SK-N-SH (cell line): Measurements from ENCODE around the gene AP1S3. TPM values are rescaled to one million over a fixed set of nuclear protein-coding genes. Genes with fewer than 3 reads are reported as not detected.
"Not testable (repeated sequence)": the region's sequence is repeated elsewhere in the genome, so short reads cannot be mapped to it uniquely, and the experiment has no call there.

Source experiments
- CTCF ChIA-PET: fragments of 300-600, 350-600 bp; formaldehyde crosslinking; extraction: SDS; loops from one replicate; lab custom pipeline; 2021; lab: Yijun Ruan, JAX
- POLR2A ChIA-PET: fragments of 350-600 bp; sonication (Branson Sonifier 250); formaldehyde crosslinking; extraction: SDS; loops from one replicate; lab custom pipeline; 2020; ENCODE audit warnings: antibody characterized with exemption, inconsistent platforms; lab: Yijun Ruan, JAX
- DNase-seq: peaks from one replicate; pipeline ENCODE4 v3.0.0; 2012
- H2AFZ ChIP-seq: fragments of 200-600 bp; sonication (generic); 2 replicates; pipeline ENCODE4 v1.8.1; 2016; ENCODE audit warnings: antibody characterized with exemption, mild to moderate bottlenecking, low read depth
- H3F3A ChIP-seq: fragments of 200-600 bp; sonication (generic); replicated peaks from 2 replicates; pipeline ENCODE3; 2016; ENCODE audit warnings: antibody characterized with exemption, mild to moderate bottlenecking; ENCODE audit not compliant: insufficient read depth
- H3K27ac ChIP-seq, 2 experiments: fragments of 200-500 bp in 1 of 2; fragments of 200-600 bp in 1 of 2; sonication (Bioruptor generic) in 1 of 2; sonication (generic), shearing (Covaris generic) in 1 of 2; 2 replicates each; pipeline versions ENCODE4 v1.5.1 to v1.6.1; 2014 to 2016; ENCODE audit warnings: low read depth in 2 of 2, inconsistent platforms in 1 of 2, low read length in 1 of 2, mild to moderate bottlenecking in 1 of 2, mixed read lengths in 1 of 2
- H3K27me3 ChIP-seq: fragments of 200-600 bp; sonication (generic), shearing (Covaris generic); 2 replicates; pipeline ENCODE4 v1.6.1; 2016; ENCODE audit warnings: mixed run types; ENCODE audit not compliant: insufficient read depth
- H3K36me3 ChIP-seq, 2 experiments: fragments of 200-500 bp in 1 of 2; fragments of 200-600 bp in 1 of 2; sonication (Bioruptor generic) in 1 of 2; sonication (generic) in 1 of 2; replicated peaks in 1 of 2; 2 replicates each; pipeline versions ENCODE3 to v1.5.1; 2014 to 2016; ENCODE audit warnings: low read length in 1 of 2, mild to moderate bottlenecking in 1 of 2; ENCODE audit not compliant: insufficient read depth in 2 of 2, control insufficient read depth in 1 of 2
- H3K4me1 ChIP-seq, 2 experiments: fragments of 200-500 bp in 1 of 2; fragments of 200-600 bp in 1 of 2; sonication (Bioruptor generic) in 1 of 2; sonication (generic), shearing (Covaris generic) in 1 of 2; 2 replicates each; pipeline versions ENCODE4 v1.5.1 to v1.6.1; 2014 to 2016; ENCODE audit warnings: low read depth in 1 of 2, low read length in 1 of 2, mixed run types in 1 of 2; ENCODE audit not compliant: insufficient read depth in 2 of 2, control insufficient read depth in 1 of 2
- H3K4me2 ChIP-seq: fragments of 200-600 bp; sonication (generic), shearing (Covaris generic); 2 replicates; pipeline ENCODE4 v1.6.1; 2017; ENCODE audit warnings: mixed run types
- H3K4me3 ChIP-seq, 2 experiments: fragments of 200-500 bp in 1 of 2; fragments of 200-600 bp in 1 of 2; sonication (Bioruptor generic) in 1 of 2; sonication (generic), shearing (Covaris generic) in 1 of 2; 2 replicates each; pipeline versions ENCODE4 v1.5.1 to v1.8.1; 2014 to 2016; ENCODE audit warnings: low read depth in 2 of 2, inconsistent platforms in 1 of 2, low read length in 1 of 2, mild to moderate bottlenecking in 1 of 2, mixed read lengths in 1 of 2, moderate library complexity in 1 of 2
- H3K79me2 ChIP-seq: fragments of 200-600 bp; sonication (generic); 2 replicates; pipeline ENCODE4 v1.8.1; 2017; ENCODE audit warnings: mild to moderate bottlenecking; ENCODE audit not compliant: insufficient read depth
- H3K9ac ChIP-seq: fragments of 200-600 bp; sonication (generic); 2 replicates; pipeline ENCODE4 v1.6.1; 2017; ENCODE audit warnings: mixed run types
- H3K9me2 ChIP-seq: fragments of 200-600 bp; sonication (generic); 2 replicates; pipeline ENCODE4 v1.6.1; 2017; ENCODE audit warnings: mixed run types
- H3K9me3 ChIP-seq: fragments of 200-600 bp; sonication (generic); 2 replicates; pipeline ENCODE4 v1.6.1; 2017; ENCODE audit warnings: mixed run types, mild to moderate bottlenecking, moderate library complexity
- H4K20me1 ChIP-seq: fragments of 200-600 bp; sonication (generic); 2 replicates; pipeline ENCODE4 v1.6.1; 2017; ENCODE audit warnings: mild to moderate bottlenecking, mixed run types; ENCODE audit not compliant: insufficient read depth
- FOXJ3 ChIP-seq: sonication (generic); formaldehyde crosslinking; IDR thresholded peaks from 2 replicates; pipeline ENCODE4 v1.5.1; 2020; ENCODE audit warnings: mild to moderate bottlenecking, missing genetic modification reagents
- JUND ChIP-seq: IDR thresholded peaks from 2 replicates; pipeline ENCODE4 v1.4.0; 2012
- POLR2AphosphoS5 ChIP-seq: IDR thresholded peaks from 2 replicates; pipeline ENCODE4 v1.6.1; 2012; ENCODE audit warnings: low read depth, low read length
- RAD21 ChIP-seq: IDR thresholded peaks from 2 replicates; pipeline ENCODE4 v1.6.1; 2012; ENCODE audit warnings: mild to moderate bottlenecking, low read length
- RCOR1 ChIP-seq: fragments of 150-350 bp; IDR thresholded peaks from 2 replicates; pipeline ENCODE4 v1.6.1; 2017; ENCODE audit warnings: antibody characterized with exemption, low read length
- RFX5 ChIP-seq: IDR thresholded peaks from 2 replicates; pipeline ENCODE4 v1.6.1; 2012; ENCODE audit warnings: mild to moderate bottlenecking, improper control_type of control experiment, low read length
- RXRA ChIP-seq: IDR thresholded peaks from 2 replicates; pipeline ENCODE4 v1.4.0; 2012; ENCODE audit warnings: low read depth, mild to moderate bottlenecking, borderline replicate concordance
- TEAD4 ChIP-seq: IDR thresholded peaks from 2 replicates; pipeline ENCODE4 v1.4.0; 2012; ENCODE audit warnings: mild to moderate bottlenecking, borderline replicate concordance; ENCODE audit not compliant: insufficient read depth
- WGBS: methylation state at CpG from one replicate; pipeline ENCODE4 v1.1.6; 2017; ENCODE audit warnings: low lambda C conversion rate; 5-methylcytosine and 5-hydroxymethylcytosine counted together
- polyA plus RNA-seq, 3 experiments: library from polyadenylated mRNA; depleted of rRNA; stranded (reverse); fragments of >200 nt; gene quantifications; 2 replicates each; pipeline ENCODE4 v1.2.3, GENCODE V29; 2012
- TF ChIP-seq, protein P1 (sequence below): fragments of 150-350 bp; IDR thresholded peaks from 2 replicates; pipeline ENCODE4 v1.6.1; 2016; ENCODE audit warnings: mild to moderate bottlenecking, low read depth, low read length
- TF ChIP-seq, protein P2 (sequence below): fragments of 200-600 bp; sonication (generic); IDR thresholded peaks from 2 replicates; pipeline ENCODE4 v1.6.1; 2017; ENCODE audit warnings: antibody characterized with exemption, mild to moderate bottlenecking, moderate library complexity
- TF ChIP-seq, protein P3 (sequence below): IDR thresholded peaks from 2 replicates; pipeline ENCODE4 v1.6.1; 2012; ENCODE audit warnings: mild to moderate bottlenecking, low read depth, low read length, moderate library complexity

The AP1S3 gene
- polyA plus RNA-seq, 1 of the 3 experiments (the other 2 are of a cell fraction): 4.8 TPM

DNA sequence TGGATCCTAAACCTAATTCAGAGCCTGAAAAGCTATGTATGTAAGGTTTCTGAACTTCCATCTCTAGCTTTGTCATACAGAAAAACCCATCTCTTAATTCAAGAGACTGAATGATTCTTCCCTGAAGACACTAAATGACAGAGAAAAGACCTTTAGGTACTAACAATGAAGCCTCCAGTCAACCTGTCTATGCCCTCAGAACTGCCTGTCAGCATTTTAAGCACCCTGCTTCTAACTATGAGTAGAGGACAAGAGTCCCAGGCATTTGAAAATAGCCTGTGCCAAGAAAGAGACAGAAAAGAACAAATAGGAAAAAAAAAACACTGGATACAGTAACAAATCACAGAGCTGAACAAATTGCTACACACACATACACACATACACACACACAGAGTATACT is 48.6 kb downstream of the AP1S3 start:
- Histone ChIP-seq H2AFZ (no peak overlapping the region), H3K9me3 (0 out of 2 replicates have a peak, but pooled peaks cover 7% of the 10 kb centered on the region), H3K36me3 (peaks cover 0 to 5% of the 10 kb centered on the region in 2 experiments), H3K9ac (no peak overlapping the region), H3K27ac (no peak overlapping the region), H3K4me1 (no peaks in the 10 kb centered on the region), H3K79me2 (peaks cover 9% of the 10 kb centered on the region; the same call in 1 of the 2 replicates), H3F3A (no peaks in the 10 kb centered on the region), H3K4me3 (no peak overlapping the region), H4K20me1 (no peaks in the 10 kb centered on the region), H3K9me2 (no peaks in the 10 kb centered on the region), H3K27me3 (no peaks in the 10 kb centered on the region), H3K4me2 (no peak overlapping the region)
- TF ChIP-seq FOXJ3: no peak
- TF ChIP-seq JUND: no peak
- no peak for TF ChIP-seq RAD21
- TF ChIP-seq, protein P1, sequence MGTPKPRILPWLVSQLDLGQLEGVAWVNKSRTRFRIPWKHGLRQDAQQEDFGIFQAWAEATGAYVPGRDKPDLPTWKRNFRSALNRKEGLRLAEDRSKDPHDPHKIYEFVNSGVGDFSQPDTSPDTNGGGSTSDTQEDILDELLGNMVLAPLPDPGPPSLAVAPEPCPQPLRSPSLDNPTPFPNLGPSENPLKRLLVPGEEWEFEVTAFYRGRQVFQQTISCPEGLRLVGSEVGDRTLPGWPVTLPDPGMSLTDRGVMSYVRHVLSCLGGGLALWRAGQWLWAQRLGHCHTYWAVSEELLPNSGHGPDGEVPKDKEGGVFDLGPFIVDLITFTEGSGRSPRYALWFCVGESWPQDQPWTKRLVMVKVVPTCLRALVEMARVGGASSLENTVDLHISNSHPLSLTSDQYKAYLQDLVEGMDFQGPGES: no peak
- TF ChIP-seq RFX5: no peak
- no peak for TF ChIP-seq POLR2AphosphoS5
- TF ChIP-seq, protein P2, sequence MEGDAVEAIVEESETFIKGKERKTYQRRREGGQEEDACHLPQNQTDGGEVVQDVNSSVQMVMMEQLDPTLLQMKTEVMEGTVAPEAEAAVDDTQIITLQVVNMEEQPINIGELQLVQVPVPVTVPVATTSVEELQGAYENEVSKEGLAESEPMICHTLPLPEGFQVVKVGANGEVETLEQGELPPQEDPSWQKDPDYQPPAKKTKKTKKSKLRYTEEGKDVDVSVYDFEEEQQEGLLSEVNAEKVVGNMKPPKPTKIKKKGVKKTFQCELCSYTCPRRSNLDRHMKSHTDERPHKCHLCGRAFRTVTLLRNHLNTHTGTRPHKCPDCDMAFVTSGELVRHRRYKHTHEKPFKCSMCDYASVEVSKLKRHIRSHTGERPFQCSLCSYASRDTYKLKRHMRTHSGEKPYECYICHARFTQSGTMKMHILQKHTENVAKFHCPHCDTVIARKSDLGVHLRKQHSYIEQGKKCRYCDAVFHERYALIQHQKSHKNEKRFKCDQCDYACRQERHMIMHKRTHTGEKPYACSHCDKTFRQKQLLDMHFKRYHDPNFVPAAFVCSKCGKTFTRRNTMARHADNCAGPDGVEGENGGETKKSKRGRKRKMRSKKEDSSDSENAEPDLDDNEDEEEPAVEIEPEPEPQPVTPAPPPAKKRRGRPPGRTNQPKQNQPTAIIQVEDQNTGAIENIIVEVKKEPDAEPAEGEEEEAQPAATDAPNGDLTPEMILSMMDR: no peak
- TF ChIP-seq, protein P3, sequence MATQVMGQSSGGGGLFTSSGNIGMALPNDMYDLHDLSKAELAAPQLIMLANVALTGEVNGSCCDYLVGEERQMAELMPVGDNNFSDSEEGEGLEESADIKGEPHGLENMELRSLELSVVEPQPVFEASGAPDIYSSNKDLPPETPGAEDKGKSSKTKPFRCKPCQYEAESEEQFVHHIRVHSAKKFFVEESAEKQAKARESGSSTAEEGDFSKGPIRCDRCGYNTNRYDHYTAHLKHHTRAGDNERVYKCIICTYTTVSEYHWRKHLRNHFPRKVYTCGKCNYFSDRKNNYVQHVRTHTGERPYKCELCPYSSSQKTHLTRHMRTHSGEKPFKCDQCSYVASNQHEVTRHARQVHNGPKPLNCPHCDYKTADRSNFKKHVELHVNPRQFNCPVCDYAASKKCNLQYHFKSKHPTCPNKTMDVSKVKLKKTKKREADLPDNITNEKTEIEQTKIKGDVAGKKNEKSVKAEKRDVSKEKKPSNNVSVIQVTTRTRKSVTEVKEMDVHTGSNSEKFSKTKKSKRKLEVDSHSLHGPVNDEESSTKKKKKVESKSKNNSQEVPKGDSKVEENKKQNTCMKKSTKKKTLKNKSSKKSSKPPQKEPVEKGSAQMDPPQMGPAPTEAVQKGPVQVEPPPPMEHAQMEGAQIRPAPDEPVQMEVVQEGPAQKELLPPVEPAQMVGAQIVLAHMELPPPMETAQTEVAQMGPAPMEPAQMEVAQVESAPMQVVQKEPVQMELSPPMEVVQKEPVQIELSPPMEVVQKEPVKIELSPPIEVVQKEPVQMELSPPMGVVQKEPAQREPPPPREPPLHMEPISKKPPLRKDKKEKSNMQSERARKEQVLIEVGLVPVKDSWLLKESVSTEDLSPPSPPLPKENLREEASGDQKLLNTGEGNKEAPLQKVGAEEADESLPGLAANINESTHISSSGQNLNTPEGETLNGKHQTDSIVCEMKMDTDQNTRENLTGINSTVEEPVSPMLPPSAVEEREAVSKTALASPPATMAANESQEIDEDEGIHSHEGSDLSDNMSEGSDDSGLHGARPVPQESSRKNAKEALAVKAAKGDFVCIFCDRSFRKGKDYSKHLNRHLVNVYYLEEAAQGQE: no peak
- TF ChIP-seq RXRA: no peak
- TF ChIP-seq RCOR1: no peak
- no peak for TF ChIP-seq TEAD4
- CTCF ChIA-PET: interaction anchor here (2.3 kb wide), 1 partner anchor 9 kb away, joined by 15 read pairs; no protein-coding TSS in a partner anchor
- POLR2A ChIA-PET: no interaction called here
- no peak for DNase-seq

DNA sequence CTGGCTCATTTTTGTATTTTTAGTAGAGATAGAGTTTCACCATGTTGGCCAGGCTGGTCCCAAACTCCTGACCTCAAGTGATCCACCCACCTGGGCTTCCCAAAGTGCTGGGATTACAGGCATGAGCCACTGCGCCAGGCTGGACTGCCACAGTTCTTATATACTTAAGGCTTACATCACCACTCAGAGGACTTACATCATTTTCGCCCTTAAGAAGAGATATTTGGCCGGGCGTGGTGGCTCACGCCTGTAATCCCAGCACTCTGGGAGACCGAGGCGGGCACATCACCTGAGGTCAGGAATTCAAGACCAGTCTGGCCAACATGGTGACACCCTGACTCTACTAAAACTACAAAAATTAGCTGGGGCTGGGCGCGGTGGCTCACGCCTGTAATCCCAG is 49.3 kb downstream of the AP1S3 start:
- WGBS: 98% methylated on average over 10 of the region's 10 CpGs
- H3K4me2 ChIP-seq, H2AFZ ChIP-seq, H3K9me3 ChIP-seq, H4K20me1 ChIP-seq, H3K27me3 ChIP-seq, H3F3A ChIP-seq, H3K79me2 ChIP-seq, H3K9me2 ChIP-seq, H3K4me1 ChIP-seq, H3K4me3 ChIP-seq, DNase-seq, H3K27ac ChIP-seq, H3K9ac ChIP-seq, POLR2A ChIA-PET, H3K36me3 ChIP-seq: not testable (repeated sequence)
- CTCF ChIA-PET: interaction anchor here (0.7 to 2.3 kb wide), 2 partner anchors 10 to 816 kb away, joined by 3 to 15 read pairs; no protein-coding TSS in a partner anchor
